ENCODE results near the gene CRYGN. TPM values are rescaled to one million over a fixed set of nuclear protein-coding genes. Genes with fewer than 3 reads are reported as not detected.

Gene CRYGN
- total RNA-seq, 4 donors from 2014 or later, result 1.0 TPM; not detected in 3

DNA sequence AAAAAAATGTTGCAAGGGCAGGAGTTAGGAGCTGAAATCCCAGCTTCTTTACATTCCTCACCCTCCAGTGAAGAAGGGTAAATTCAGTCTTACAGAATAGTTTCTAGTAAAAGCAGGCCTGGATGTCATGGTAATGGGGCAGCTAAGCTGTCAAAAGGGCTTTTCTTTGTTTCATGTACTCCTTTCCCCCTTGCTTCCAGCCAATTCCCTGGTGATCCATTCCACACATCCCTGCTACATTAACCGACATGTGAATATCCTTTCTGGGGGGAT is 43.7 kb upstream of the CRYGN start:
- TF ChIP-seq, protein P1, sequence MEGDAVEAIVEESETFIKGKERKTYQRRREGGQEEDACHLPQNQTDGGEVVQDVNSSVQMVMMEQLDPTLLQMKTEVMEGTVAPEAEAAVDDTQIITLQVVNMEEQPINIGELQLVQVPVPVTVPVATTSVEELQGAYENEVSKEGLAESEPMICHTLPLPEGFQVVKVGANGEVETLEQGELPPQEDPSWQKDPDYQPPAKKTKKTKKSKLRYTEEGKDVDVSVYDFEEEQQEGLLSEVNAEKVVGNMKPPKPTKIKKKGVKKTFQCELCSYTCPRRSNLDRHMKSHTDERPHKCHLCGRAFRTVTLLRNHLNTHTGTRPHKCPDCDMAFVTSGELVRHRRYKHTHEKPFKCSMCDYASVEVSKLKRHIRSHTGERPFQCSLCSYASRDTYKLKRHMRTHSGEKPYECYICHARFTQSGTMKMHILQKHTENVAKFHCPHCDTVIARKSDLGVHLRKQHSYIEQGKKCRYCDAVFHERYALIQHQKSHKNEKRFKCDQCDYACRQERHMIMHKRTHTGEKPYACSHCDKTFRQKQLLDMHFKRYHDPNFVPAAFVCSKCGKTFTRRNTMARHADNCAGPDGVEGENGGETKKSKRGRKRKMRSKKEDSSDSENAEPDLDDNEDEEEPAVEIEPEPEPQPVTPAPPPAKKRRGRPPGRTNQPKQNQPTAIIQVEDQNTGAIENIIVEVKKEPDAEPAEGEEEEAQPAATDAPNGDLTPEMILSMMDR (IDR thresholded peaks at IDR 0.05), result no peak
- no peak for DNase-seq (ENCODE audit: low spot score)
- no peak for ATAC-seq (ENCODE audit: low FRiP score)

DNA sequence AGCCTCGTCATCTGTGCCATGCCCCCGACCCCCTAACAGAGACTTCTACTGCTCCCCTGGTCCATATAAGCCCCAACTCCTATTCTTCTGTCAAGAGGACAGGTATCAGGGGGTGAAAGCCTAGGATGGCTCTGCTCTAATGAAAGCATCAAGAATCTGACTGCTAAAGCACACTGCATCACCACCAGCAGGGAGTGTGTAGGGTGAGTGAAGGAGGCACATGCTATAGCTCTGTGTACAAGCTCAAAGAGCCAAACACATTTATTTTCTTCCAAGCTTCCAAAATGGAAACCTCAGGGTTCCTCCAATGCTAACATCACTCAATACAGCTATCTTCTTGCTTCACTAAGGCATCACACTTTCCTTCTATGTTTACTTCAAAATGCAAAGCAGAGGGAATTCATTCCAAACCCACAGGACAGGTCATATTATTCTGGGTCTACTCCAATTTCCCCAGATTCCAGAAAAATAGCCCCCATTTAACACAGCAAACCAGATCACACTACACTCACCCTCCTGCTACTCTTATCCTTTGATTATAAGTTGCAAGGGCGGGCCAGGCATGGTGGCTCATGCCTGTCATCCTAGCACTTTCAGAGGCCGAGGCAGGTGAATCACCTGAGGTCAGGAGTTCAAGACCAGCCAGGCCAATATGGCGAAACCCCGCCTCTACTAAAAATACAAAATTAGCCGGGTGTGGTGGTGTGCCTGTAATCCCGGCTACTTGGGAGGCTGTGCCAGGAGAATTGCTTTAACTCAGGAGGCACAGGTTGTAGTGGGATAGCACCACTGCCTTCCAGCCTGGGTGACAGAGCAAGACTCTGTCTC is 43.2 kb upstream of the CRYGN start:
- DNase-seq (ENCODE audit: low spot score), result no peak
- TF ChIP-seq, protein P1 (IDR thresholded peaks at IDR 0.05), result no peak
- ATAC-seq (ENCODE audit: low FRiP score), result no peak

DNA sequence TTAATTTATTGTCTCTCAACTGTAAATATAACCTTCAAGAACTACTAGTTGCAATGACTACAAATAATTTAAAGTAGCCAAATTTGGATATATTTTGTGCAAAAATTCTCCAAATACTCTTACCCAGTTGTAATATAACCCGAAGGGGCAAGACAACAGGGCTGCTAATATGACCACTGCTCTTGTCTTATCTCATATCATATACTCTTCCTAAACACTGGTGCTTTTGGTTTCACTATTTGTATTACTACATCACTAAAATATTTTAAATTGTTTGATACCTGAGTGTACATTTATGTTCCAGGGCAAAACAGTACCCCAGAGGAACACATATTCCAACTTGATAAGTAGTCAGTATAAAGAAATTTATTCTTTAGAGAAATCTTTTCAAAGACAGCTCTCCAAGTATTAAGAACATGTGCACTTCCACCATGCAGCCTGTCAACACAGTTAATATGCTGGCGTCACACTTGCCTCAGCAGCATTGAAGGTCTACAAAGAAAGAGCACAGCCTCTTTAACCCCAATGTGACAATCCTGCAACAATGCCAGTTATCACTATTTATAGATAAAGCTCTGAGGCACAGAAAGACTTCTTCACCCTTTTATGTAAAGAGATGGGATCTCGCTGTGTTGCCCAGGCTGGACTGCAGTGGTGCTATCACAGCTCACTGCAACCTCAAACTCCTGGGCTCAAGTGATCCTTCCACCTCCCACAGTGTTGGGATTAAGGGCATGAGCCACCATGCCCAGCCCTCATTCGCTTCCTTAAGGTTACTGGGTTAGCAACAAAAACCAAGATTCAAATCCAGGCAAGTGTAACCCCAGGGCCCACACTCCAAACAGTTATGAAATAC is 41.9 kb upstream of the CRYGN start:
- TF ChIP-seq, protein P1 (IDR thresholded peaks at IDR 0.05), result no peak
- DNase-seq (ENCODE audit: low spot score) (no peak), ATAC-seq (ENCODE audit: low FRiP score) (no peak)

DNA sequence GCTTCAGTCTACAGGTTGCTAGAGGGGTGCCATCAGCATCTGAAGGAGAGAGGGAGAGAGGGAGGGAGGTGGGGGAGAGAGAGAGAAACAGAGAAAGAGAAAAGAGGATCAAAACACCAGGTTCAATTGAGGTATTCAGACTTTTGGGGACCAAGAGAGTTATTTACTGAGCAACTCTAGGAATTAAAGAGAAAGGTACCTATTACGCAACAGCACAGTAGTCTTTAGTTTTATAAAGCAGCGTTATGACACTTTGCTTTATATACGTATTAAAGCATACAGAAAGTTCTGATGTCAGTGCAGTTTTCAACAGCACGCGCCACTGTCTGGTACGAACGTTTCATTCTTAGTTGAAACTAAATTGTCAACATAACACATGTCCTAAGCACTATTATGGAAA is 37.9 kb upstream of the CRYGN start:
- ATAC-seq (ENCODE audit: low FRiP score) (no peak), DNase-seq (ENCODE audit: low spot score) (no peak)
- TF ChIP-seq, protein P1 (IDR thresholded peaks at IDR 0.05), result no peak

DNA sequence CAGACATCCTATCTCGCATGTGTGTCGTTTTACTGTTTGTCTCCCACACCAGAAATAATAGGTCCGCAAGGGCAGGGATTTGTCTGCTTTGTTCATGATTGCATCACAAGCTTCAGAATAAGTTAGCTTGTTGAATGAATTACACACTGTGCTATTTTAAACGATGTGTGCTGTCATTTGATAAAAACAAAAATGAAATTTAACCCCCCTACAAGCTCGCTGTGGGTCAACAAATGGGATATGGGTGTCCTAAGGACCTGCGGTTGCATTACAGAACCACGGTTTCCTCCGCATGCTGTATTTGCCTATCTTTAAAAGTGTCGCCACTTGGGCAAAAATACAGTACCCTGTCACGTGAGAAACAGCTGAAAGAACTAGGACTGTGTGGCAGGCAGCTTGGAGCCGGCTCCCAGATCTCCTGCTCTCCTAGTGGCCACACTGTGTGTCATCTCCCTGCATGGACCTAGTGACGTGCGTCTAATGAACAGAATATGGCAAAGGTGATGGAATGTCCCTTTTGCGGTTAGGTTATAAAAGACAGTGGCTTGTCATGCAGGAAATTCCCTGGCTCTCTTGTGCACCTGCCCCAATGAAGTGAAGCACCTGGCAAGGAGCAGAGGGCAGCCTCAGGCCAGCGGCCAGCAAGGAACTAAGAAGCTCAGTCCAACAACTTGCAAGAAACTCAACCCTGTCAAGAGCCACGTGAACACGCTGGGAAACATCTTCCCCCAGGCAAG is 32.9 kb upstream of the CRYGN start:
- TF ChIP-seq, protein P1 (IDR thresholded peaks at IDR 0.05), result no peak
- ATAC-seq (ENCODE audit: low FRiP score), result no peak

DNA sequence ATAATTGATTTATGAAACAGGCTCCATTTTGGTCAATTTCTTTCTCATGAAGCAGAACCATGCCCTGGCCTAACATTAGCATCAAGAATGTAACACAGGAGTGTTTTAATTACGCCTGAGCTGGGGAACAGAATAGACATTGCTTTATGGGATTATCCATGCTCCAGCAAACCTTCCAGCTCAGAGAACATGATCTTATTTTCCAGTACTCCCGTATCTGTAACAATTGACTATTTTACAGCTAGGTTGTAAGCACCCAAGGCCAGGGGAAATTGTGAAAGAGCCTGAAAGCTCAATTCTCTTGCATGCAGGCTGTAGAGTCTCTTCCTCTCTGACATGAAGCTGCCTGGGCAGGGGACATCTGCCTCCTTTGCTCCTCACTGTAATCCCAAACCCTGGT is 30.8 kb upstream of the CRYGN start:
- no peak for DNase-seq (ENCODE audit: low spot score)
- TF ChIP-seq, protein P1 (IDR thresholded peaks at IDR 0.05), result no peak
- ATAC-seq (ENCODE audit: low FRiP score), result no peak

More for the DNA sequence above, 32.9 kb upstream of the CRYGN start:
- no peak for DNase-seq (ENCODE audit: low spot score)
